HepG2 (cell line): ENCODE results near the gene MYCBP2. TPM values are rescaled to one million over a fixed set of nuclear protein-coding genes. Genes with fewer than 3 reads are reported as not detected.

Experiments used
- ATAC-seq: fragments of 200-7000 bp; cut with Tn5 transposase; 3 replicates; pipeline ENCODE4 v1.9.1; 2020; ENCODE audit warnings: mild to moderate bottlenecking, moderate library complexity
- BruUV-seq: library from RNA; stranded (reverse); fragments of 400-500 nt; replicated peaks from 2 replicates; lab custom pipeline; 2021; lab: Mats Ljungman, UMichigan
- CTCF ChIA-PET: fragments of 300-600 bp; formaldehyde crosslinking; extraction: SDS; loops from one replicate; lab custom pipeline; 2021; ENCODE audit warnings: low total read pairs, inconsistent platforms, low intra/inter-chr PET ratio; lab: Yijun Ruan, JAX
- POLR2A ChIA-PET: fragments of 350-600 bp; sonication (Branson Sonifier 250); formaldehyde crosslinking; loops from one replicate; lab custom pipeline; 2020; ENCODE audit warnings: antibody characterized with exemption, inconsistent platforms; lab: Yijun Ruan, JAX
- DNase-seq: peaks from one replicate; pipeline ENCODE4 v3.0.0-alpha.2; 2015; ENCODE audit warnings: low spot score
- FAIRE-seq: peaks from 3 replicates; lab custom pipeline; 2011; peaks lifted over from hg19 to GRCh38; lab: Jason Lieb, UNC
- H2AFZ ChIP-seq: one replicate; pipeline ENCODE4 v1.6.1; 2011; ENCODE audit warnings: low read length, inconsistent platforms
- H3K27ac ChIP-seq: fragments of 300-600 bp; 3 replicates; pipeline ENCODE4 v1.8.0; 2011; ENCODE audit warnings: mixed run types, mild to moderate bottlenecking, mixed read lengths, low read length, inconsistent platforms; ENCODE audit not compliant: insufficient read depth; ENCODE audit errors: extremely low read length
- H3K27me3 ChIP-seq, 2 experiments: fragments of 200-600 bp in 1 of 2; 2 replicates in 1 of 2; 3 replicates in 1 of 2; pipeline versions ENCODE4 v1.6.0 to v1.8.0; 2011; ENCODE audit warnings: low read length in 2 of 2, mild to moderate bottlenecking in 2 of 2, moderate library complexity in 2 of 2, inconsistent platforms in 1 of 2; ENCODE audit not compliant: insufficient read depth in 2 of 2, control insufficient read depth in 1 of 2
- H3K36me3 ChIP-seq, 2 experiments: fragments of 200-600 bp in 1 of 2; replicated peaks in 1 of 2; 2 replicates in 1 of 2; 3 replicates in 1 of 2; pipeline versions ENCODE4 v1.5.1 to v1.8.0; 2011; ENCODE audit warnings: low read length in 2 of 2, inconsistent platforms in 1 of 2; ENCODE audit not compliant: insufficient read depth in 2 of 2, control insufficient read depth in 1 of 2
- H3K4me1 ChIP-seq: 2 replicates; pipeline ENCODE4 v1.5.1; 2012; ENCODE audit warnings: low read length, inconsistent platforms; ENCODE audit not compliant: insufficient read depth
- H3K4me2 ChIP-seq: 2 replicates; pipeline ENCODE4 v1.6.0; 2011; ENCODE audit warnings: low read depth, low read length, inconsistent platforms
- H3K4me3 ChIP-seq, 3 experiments: fragments of 200-600 bp in 1 of 3; sonication (generic), shearing (Covaris generic) in 1 of 3; replicated peaks in 1 of 3; 2 replicates each; pipeline ENCODE4 v1.5.1; 2011 to 2016; ENCODE audit warnings: low read length in 3 of 3, inconsistent platforms in 2 of 3, low read depth in 2 of 3, mild to moderate bottlenecking in 2 of 3, control low read depth in 1 of 3, mixed read lengths in 1 of 3; ENCODE audit not compliant: insufficient read depth in 1 of 3
- H3K79me2 ChIP-seq: one replicate; pipeline ENCODE4 v1.6.1; 2011; ENCODE audit warnings: low read length, inconsistent platforms; ENCODE audit not compliant: insufficient read depth
- H3K9ac ChIP-seq: 2 replicates; pipeline ENCODE4 v1.6.0; 2011; ENCODE audit warnings: mild to moderate bottlenecking, low read depth, low read length, inconsistent platforms; ENCODE audit not compliant: insufficient read depth
- H3K9me3 ChIP-seq: 2 replicates; pipeline ENCODE4 v1.5.1; 2012; ENCODE audit warnings: mild to moderate bottlenecking, low read length
- H4K20me1 ChIP-seq: 2 replicates; pipeline ENCODE4 v1.6.0; 2011; ENCODE audit warnings: inconsistent platforms, mild to moderate bottlenecking, low read length, moderate library complexity; ENCODE audit not compliant: insufficient read depth
- BCL6 ChIP-seq: IDR thresholded peaks from 2 replicates; pipeline ENCODE4 v1.6.1; 2016; ENCODE audit warnings: missing genetic modification reagents, missing compliant biosample characterization
- FOXJ3 ChIP-seq: sonication (generic); formaldehyde crosslinking; IDR thresholded peaks from 2 replicates; pipeline ENCODE4 v1.4.0; 2020; ENCODE audit warnings: missing genetic modification reagents, mild to moderate bottlenecking, borderline replicate concordance
- NFIB ChIP-seq: sonication (generic); formaldehyde crosslinking; IDR thresholded peaks from 2 replicates; pipeline ENCODE4 v1.9.0; 2021; ENCODE audit warnings: missing genetic modification reagents, mild to moderate bottlenecking, borderline replicate concordance
- NFYB ChIP-seq: sonication (generic); formaldehyde crosslinking; IDR thresholded peaks from 2 replicates; pipeline ENCODE4 v1.4.0; 2020; ENCODE audit warnings: missing genetic modification reagents
- REPIN1 ChIP-seq: sonication (generic); formaldehyde crosslinking; IDR thresholded peaks from 2 replicates; pipeline ENCODE4 v1.8.0; 2022; ENCODE audit warnings: missing genetic modification reagents, low read depth, mild to moderate bottlenecking, borderline replicate concordance
- RFXANK ChIP-seq: IDR thresholded peaks from 2 replicates; pipeline ENCODE4 v1.6.1; 2016
- TAF15 ChIP-seq: fragments of 200-400 bp; formaldehyde crosslinking; IDR thresholded peaks from one replicate; pipeline ENCODE4 v1.6.1; 2018; ENCODE audit warnings: mild to moderate bottlenecking, low read depth, low read length; ENCODE audit not compliant: poor library complexity, severe bottlenecking
- XBP1 ChIP-seq: sonication (generic); formaldehyde crosslinking; IDR thresholded peaks from 2 replicates; pipeline ENCODE4 v1.5.0; 2020; ENCODE audit warnings: missing genetic modification reagents
- XRCC5 ChIP-seq: fragments of 200-400 bp; formaldehyde crosslinking; optimal IDR thresholded peaks from 2 replicates; pipeline ENCODE3; 2017; ENCODE audit warnings: mild to moderate bottlenecking, low read length
- ZBTB10 ChIP-seq: sonication (generic); formaldehyde crosslinking; IDR thresholded peaks from 2 replicates; pipeline ENCODE4 v1.4.0; 2020; ENCODE audit warnings: missing genetic modification reagents, borderline replicate concordance
- ZBTB46 ChIP-seq: sonication (generic); formaldehyde crosslinking; IDR thresholded peaks from 2 replicates; pipeline ENCODE4 v1.4.0; 2020; ENCODE audit warnings: mild to moderate bottlenecking, missing genetic modification reagents, borderline replicate concordance
- ZNF501 ChIP-seq: sonication (generic); formaldehyde crosslinking; IDR thresholded peaks from 2 replicates; pipeline ENCODE4 v1.5.1; 2020; ENCODE audit warnings: mild to moderate bottlenecking, moderate library complexity, missing genetic modification reagents
- ZNF775 ChIP-seq: sonication (generic); formaldehyde crosslinking; IDR thresholded peaks from 2 replicates; pipeline ENCODE4 v1.4.0; 2020; ENCODE audit warnings: missing genetic modification reagents, mild to moderate bottlenecking, moderate library complexity, borderline replicate concordance
- ZNF782 ChIP-seq: sonication (generic); formaldehyde crosslinking; IDR thresholded peaks from 2 replicates; pipeline ENCODE4 v1.4.0; 2020; ENCODE audit warnings: missing genetic modification reagents, mild to moderate bottlenecking, borderline replicate concordance
- WGBS: methylation state at CpG from one replicate; pipeline ENCODE4 v1.1.6; 2017; ENCODE audit warnings: low lambda C conversion rate; 5-methylcytosine and 5-hydroxymethylcytosine counted together
- in situ Hi-C: cut with HindIII; loops from 2 replicates; pipeline ENCODE4 v1.10.0; 2017; ENCODE audit warnings: low pct_unique_long_range_greater_than_20kb; ENCODE audit not compliant: extremely low pct_ligation_motif_present
- intact Hi-C: fragments of 100-400 bp; cut with micrococcal nuclease; formaldehyde crosslinking; loops from one replicate; pipeline ENCODE4 v1.10.0; 2022; ENCODE audit not compliant: unreplicated experiment
- polyA plus RNA-seq, 8 experiments: library from polyadenylated mRNA; depleted of rRNA in 3 of 8; stranded (reverse) in 7 of 8; unstranded in 1 of 8; fragments of >200 nt; fragmentation: Illumina TruSeq in 4 of 8; extraction: Trizol in 4 of 8; gene quantifications; 2 replicates each; pipeline versions ENCODE4 v1.2.1 to v1.2.3, GENCODE V29; 2011 to 2016; ENCODE audit warnings: low read depth in 4 of 8, missing spikeins in 1 of 8, mixed read lengths in 1 of 8; ENCODE audit not compliant: insufficient read depth in 1 of 8
- total RNA-seq, 5 experiments: library from RNA; depleted of rRNA; stranded (reverse); fragments of >200 nt; fragmentation: Illumina TruSeq; extraction: Trizol; gene quantifications; 2 replicates each; pipeline ENCODE4 v1.2.3, GENCODE V29; 2016; ENCODE audit warnings: low read depth in 1 of 5
- TF ChIP-seq, protein P1 (sequence below): sonication (generic); formaldehyde crosslinking; IDR thresholded peaks from 2 replicates; pipeline ENCODE4 v1.5.1; 2020; ENCODE audit warnings: missing genetic modification reagents, mild to moderate bottlenecking, borderline replicate concordance

Gene MYCBP2
- total and polyA plus RNA-seq, 2 of the 13 experiments (the other 11 are each of a cell fraction or from before 2014, with no cell fraction given) = 16.3 to 35.3 TPM

- Histone ChIP-seq H3K27me3 (peaks cover 1 to 8% of the 10 kb centered on the region in 2 experiments; a peak in 3 of 5 replicates), H3K9me3 (no peaks in the 10 kb centered on the region), H4K20me1 (no peaks in the 10 kb centered on the region), H3K4me2 (no peak overlapping the region), H3K79me2 (no peaks in the 10 kb centered on the region), H2AFZ (no peak overlapping the region), H3K36me3 (no peaks in the 10 kb centered on the region), H3K4me1 (no peaks in the 10 kb centered on the region), H3K9ac (no peak overlapping the region), H3K27ac (no peak overlapping the region), H3K4me3 (no peak overlapping the region)
- CTCF ChIA-PET = no interaction called here
- ATAC-seq = no peak
- no TSS peak for BruUV-seq
- TF ChIP-seq ZBTB46 (CRISPR knock-in tag) = no peak
- TF ChIP-seq XBP1 = no peak
- no peak for TF ChIP-seq ZNF775 (CRISPR knock-in tag)
- no peak for TF ChIP-seq ZNF782 (CRISPR knock-in tag)
- no peak for TF ChIP-seq NFYB (CRISPR knock-in tag)
- TF ChIP-seq FOXJ3 (CRISPR knock-in tag) = no peak
- no peak for TF ChIP-seq XRCC5
- no peak for TF ChIP-seq RFXANK (CRISPR knock-in tag)
- no peak for TF ChIP-seq ZNF501 (CRISPR knock-in tag)
- TF ChIP-seq REPIN1 = no peak
- no peak for TF ChIP-seq TAF15
- no peak for TF ChIP-seq NFIB (CRISPR knock-in tag)
- TF ChIP-seq, protein P1, sequence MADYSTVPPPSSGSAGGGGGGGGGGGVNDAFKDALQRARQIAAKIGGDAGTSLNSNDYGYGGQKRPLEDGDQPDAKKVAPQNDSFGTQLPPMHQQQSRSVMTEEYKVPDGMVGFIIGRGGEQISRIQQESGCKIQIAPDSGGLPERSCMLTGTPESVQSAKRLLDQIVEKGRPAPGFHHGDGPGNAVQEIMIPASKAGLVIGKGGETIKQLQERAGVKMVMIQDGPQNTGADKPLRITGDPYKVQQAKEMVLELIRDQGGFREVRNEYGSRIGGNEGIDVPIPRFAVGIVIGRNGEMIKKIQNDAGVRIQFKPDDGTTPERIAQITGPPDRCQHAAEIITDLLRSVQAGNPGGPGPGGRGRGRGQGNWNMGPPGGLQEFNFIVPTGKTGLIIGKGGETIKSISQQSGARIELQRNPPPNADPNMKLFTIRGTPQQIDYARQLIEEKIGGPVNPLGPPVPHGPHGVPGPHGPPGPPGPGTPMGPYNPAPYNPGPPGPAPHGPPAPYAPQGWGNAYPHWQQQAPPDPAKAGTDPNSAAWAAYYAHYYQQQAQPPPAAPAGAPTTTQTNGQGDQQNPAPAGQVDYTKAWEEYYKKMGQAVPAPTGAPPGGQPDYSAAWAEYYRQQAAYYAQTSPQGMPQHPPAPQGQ = no peak
- no peak for TF ChIP-seq ZBTB10 (CRISPR knock-in tag)
- no peak for TF ChIP-seq BCL6 (CRISPR knock-in tag)
- in situ Hi-C loops (no loop called here), intact Hi-C loops (no loop called here)
- no peak for DNase-seq
- WGBS = 2% methylated on average over 2 of the region's 2 CpGs
- POLR2A ChIA-PET = no interaction called here
- FAIRE-seq = no peak
Measured at GRCh38 chr13:77339408-77339807, 12.5 kb upstream of the MYCBP2 start.
